GM12892 (cell line): ENCODE measurements around the gene EEF1AKMT3.

Source experiments
- POLR2A ChIP-seq: IDR thresholded peaks from 2 replicates; pipeline ENCODE4 v1.6.1; 2011; ENCODE audit warnings: low read depth, low read length, control low read depth
- POLR2AphosphoS5 ChIP-seq: IDR thresholded peaks from 2 replicates; pipeline ENCODE4 v1.6.1; 2011; ENCODE audit warnings: low read depth, low read length, control low read depth
- TAF1 ChIP-seq: IDR thresholded peaks from 2 replicates; pipeline ENCODE4 v1.6.1; 2011; ENCODE audit warnings: low read depth, mild to moderate bottlenecking, control low read depth, low read length, borderline replicate concordance

DNA sequence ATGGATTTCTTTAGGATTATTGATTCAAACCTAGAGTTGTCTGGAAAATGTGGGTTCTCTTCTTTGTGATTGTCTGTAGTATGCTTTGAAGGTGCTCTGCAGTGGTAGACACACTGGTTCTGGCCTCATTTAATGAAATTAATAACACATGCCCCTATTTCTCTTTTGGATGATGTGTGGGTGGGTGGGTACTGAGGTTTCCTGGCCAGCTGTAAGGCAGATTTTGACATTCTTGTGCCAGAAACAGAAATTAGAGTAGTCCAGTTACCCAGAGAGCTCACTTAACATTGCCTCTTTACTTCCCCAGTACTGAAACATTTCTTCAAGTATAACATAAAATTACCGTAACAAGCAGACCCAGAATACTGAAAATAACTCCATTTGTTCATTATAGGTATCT is 24.6 kb downstream of the EEF1AKMT3 start:
- TF ChIP-seq POLR2AphosphoS5 (no peak), POLR2A (no peak), TAF1 (no peak)
